ENCODE data around the gene ZNF445.
"Not testable (repeated sequence)": the region's sequence is repeated elsewhere in the genome, so short reads cannot be mapped to it uniquely, and the experiment has no call there.

The ZNF445 gene

DNA sequence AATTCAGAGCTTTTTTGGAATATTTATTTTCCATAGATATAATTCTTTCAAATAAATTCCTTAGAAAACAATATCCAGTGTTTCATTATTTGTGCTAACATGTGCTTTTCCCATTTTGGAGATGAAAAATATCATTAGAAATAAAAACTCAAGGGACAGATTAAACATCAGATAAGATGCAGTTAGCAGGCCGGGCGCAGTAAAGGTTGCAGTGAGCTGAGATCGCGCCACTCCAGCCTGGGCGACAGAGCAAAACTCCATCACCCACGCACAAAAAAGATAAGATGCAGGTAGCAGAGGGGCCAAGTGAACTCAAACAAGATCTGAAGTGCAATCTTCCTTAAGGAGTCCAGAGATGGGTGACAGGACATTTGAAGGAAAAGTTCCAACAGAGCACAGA lies 48.0 kb downstream of the ZNF445 start:
- no peak for DNase-seq

DNA sequence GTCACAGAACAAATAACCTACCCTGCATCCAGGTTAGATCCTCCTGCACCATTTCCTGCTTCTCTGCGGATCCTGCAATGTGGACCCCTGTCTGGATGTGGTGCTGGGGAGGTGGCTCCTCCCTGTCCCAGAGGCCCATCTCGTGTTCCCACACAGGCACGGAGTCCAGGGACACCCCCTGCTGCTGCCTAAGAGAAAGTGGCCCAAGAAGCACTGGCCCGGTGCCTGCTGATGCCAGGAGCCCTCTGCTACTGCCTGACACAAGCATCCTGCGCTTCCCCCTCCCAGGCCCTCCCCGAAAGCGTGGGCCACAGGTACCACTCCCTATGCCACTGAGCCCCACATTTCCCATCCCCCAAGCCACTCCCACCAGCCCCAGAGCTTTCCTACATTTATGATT lies 48.6 kb downstream of the ZNF445 start:
- no peak for DNase-seq

DNA sequence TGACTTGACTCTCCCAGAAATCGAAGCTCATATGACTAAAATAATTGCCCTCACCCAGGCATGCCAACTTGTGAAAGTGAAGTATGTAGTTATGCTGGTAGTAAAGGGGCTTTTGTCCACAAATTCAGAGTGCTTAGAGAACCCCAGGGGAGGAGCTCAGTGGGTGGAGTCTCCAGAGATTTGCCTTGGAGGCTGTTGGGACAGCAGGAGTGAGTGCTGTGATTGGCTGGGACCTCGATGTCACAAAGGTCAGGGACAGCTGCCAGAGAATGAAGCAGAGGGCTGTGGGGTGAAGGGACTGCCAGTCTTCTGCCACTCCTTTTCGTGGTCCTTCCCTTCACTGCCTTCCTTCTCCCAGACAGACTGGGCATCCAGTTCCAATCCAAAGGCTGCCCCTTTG lies 49.8 kb downstream of the ZNF445 start:
- no peak for DNase-seq

DNA sequence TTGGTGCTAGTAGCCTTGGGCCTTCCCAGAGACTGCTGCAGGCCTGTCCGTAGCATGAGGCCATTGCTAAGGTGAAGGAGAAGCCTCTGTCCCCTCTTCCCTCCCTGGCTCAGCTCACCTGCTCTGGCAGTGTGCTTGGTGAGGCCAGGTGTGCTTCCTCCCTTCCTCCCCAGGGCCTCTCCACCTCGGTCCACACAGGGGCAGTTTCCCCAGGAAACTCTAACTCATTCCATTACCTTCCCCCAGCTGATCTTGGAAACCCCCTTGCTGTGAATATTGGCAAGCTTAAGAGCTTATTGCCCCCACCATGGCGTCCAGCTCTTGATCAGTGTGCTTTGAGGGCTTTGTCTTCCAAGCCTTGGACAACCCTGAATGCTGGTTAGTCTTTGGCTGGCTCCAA lies 52.7 kb downstream of the ZNF445 start:
- DNase-seq: no peak

DNA sequence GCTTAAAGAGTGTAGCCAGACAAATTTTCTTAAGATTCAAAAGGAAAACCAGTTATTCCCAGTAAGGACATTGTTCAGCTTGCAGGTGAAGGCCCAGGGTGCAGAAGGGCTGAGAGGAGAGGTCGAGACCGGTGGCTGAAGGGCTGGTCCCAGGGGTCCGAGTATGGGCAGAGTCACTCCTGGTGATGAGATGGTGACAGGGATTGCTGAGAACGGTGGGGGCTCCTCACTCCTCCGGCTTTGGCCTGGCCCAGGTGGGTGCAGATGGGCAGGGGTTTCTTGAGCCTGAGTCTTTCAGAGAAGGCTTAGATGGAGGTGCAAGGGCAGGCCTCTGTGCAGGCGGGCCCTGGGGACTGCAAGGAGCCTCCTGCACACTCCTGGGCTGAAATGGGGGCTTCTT lies 56.2 kb downstream of the ZNF445 start:
- no peak for DNase-seq

DNA sequence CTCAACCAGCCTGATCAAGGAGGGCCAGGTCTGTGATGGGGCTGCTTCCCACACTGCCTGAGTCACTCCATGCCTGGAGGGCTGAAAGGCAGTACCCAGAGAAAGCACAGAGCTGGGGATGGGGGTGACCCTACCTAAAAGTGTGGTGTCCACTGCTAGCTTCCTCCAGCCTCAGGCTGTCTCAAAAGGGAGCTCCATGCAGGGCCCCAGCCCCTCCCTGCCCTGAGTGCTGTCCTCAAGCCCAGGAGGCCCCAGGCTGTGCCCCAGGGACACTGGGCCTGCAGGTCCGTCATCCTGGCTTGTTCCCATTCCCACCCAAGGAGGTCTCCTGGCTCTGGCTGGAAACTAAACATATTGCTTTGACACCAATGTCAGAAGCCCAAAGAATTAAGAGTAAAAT lies 56.8 kb downstream of the ZNF445 start:
- DNase-seq: no peak

DNA sequence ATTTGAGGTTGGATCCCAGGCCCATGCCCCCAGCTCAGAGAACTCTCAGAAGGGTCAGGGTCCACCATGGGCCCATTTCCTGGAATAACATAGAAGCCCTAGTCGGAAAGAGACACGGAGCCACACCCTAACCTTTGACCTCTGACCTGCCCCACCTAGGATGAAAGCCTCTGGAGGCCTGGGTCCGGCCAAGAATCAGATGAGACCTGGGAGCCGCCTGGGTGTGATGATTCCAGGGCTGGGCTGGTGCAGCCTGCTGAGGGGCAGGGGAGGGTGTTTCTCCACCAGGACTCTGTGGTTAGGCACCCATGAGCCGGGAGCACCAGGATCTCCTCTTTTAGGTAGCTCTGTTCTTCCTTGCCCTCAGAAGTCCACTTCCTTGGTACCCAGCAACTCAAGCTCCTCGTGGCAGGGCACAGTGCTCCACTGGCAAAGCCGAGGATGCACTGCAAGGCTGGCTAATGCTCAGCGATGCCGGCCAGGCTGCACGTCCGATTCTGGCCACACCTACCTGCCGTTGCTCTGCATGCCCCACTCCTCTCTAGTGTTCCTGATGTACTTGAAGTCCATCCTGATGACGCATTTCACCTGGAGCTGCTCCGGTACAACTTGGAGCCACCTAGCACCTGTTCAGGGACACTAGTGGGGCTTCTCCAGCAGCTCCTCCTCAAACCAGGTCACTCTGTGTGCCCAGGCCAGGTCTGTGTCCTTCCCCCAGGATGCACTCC lies 57.4 kb downstream of the ZNF445 start:
- no peak for DNase-seq

DNA sequence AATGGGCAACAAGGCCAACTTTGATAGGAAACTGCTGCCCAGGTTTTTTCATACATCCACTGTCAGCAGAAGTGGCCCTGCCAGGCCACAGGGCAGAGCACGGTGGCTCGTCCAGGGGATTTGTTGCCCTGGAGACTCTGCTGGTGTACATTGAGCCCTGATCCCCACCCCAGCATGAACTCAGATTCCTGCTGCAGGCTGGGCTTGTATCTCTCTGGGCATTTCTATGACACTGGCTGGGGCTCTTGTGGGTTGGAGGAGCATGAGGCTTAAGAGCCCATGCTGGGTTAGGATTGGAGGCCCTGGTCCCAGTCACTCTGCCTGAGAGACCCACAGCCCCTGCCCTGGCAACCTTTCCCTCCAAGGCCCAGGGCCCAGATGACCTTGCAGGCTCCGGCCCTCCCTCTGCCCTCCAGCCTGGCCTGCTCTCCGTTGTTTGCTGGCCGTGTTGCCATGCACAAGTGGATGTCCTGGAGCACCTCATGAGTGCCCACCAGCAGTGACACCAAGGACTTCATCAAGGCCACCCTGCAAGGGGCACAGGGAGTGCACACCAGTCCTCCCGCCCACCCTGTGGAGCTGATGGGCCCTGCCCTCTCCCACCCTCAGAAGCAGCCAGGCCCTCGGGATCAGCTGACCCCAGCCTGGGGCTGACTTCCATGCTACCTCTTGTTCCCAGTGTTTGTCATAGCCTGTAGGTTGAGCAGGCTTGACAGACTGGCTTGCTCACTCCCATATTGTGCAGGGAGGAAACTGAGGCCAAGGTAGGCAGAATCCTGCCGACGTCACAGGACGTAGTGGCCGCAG lies 58.2 kb downstream of the ZNF445 start:
- no peak for DNase-seq

DNA sequence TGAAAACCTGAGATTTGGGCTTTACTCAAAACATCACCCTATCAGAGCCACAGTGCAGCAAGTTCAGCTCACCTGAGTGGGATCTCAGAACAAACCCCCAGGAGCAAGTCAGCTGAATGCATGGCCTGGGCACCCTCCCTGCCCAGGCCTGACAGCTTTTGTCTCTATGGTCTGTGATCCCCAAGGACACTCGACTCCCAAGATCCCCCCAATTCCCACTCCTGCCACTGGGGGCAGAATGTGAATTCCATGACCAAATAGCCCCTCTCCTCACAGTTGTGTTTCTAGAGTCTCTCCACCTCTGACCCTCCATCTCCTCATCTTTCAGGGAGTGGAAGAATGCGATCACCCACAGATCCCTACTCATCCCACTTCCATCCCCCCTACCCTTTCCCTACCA lies 58.9 kb downstream of the ZNF445 start:
- no peak for DNase-seq

DNA sequence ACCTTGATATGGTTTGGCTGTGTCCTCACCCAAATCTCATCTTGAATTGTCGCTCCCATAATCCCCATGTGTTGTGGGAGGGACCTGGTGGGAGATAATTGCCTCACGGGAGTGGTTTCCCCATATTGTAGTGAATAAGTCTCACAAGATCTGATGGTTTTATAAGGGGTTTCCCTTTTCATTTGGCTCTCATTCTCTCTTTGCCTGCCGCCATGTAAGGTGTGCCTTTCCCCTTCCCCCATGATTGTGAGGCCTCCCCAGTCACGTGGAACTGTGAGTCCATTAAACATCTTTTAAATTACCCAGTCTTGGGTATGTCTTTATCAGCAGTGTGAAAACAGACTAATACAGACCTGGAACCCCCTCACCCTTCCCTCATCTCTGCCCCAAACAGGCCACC lies 59.4 kb downstream of the ZNF445 start:
- DNase-seq: not testable (repeated sequence)

DNA sequence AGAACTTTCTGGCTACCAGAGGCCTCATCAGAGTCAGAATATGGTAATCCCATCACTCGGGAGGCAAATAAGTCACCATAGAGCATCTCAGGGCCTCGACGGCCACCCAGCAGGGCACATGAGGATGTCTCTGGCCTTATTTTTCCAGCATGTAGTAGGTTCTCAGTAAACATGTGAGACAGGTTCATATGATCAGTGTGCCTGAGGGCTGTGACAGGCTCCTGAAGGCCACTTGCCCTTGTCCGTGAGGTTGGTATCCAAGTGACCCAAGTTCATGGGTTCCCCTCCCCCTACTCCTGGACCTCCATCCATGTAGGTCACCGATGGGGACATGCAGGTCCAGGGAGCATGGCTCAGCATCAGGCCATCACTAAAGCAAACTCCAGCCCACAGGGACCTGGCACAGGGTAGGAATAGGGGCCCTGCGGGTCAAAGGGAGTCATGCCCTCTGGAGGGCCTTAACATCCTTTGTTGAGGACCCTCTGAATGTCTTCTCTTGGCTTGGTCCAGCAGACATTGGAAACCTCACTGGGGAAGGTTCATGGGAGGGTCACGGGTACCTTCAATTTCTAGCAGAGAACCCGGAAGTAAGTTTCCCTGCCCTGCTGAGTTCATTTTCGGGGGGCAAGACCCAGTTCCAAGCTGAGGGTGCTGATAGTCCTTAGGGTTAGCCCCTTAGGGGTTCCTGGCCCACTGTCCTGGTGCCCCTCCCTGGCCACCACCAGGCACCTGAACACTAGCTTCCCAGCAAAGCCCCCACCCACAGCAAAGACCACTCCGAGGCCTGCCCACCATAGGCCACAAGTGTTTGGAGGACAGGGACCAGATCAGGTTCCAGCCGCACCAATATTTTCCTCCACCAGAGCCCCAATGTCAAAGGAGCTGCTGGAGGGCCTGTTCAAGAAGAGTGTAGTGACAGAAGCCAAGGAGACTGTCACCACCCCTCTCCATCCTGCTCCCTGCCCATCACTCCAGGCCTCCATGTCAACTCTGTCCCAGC lies 61.1 kb downstream of the ZNF445 start:
- DNase-seq: no peak

DNA sequence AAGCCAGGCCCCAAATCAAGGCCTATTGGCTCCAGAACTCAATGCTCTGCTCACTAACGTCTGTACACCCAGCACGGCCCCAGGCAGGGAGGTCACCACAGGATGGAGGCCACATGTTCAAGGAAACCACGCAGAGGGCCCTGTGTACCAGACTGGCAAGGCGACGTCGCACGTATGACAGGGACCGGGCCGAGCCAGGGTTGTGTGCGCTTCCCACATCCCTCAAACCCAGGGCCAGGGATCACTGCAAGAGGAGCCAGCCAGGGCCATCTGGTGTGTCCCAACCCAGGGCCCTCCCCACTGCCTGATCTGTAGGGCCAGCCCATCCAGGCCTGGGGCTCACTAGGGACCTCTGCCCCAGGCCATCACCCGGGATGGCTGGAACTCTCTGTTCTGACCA lies 62.0 kb downstream of the ZNF445 start:
- DNase-seq: no peak

DNA sequence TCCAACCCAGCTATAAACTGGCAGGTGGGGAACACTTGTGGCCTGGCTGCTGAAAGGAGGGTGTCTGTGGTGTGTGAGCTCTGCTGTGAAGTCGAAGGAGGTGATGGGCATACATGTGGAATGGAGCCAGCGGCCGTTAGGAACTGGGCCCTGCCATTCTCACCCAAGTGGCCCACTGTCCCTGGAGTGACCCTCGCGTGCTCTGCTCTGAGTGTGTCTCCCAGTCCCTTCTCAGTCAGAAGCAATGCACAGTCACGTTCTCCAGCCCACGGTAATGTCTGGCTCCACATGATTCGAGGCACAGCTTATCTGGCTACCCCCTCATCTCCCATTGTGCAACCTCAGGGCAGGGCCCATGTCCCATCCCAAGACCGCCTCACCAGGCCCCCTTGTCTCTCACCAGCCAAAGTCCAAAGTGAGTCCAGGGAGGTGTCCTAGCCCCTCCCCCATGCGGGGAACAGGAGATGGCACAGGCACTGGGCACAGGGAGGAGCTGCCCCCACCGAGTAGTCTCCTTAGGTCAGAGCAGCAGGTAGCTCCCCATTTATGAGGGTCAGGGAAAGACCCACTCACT lies 62.9 kb downstream of the ZNF445 start:
- no peak for DNase-seq

DNA sequence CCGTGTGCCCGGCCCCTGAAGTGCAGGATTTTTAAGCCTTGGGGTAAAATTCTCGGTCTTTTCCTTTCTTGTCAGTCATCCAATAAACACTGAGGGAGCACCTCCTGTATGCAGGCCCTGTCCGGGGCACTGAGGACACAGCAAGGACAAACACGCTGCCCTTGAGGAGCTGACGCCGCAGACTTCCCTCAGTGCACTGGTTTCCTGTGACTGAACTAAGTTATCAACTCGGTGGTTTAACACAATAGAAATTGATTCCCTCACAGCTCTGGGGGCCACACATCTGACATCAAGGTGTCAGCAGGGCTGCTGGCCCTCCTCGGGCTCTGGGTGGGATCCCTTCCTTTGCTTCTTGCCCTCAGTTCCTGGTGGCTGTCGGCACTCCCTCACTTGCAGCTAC lies 65.1 kb downstream of the ZNF445 start:
- no peak for DNase-seq

DNA sequence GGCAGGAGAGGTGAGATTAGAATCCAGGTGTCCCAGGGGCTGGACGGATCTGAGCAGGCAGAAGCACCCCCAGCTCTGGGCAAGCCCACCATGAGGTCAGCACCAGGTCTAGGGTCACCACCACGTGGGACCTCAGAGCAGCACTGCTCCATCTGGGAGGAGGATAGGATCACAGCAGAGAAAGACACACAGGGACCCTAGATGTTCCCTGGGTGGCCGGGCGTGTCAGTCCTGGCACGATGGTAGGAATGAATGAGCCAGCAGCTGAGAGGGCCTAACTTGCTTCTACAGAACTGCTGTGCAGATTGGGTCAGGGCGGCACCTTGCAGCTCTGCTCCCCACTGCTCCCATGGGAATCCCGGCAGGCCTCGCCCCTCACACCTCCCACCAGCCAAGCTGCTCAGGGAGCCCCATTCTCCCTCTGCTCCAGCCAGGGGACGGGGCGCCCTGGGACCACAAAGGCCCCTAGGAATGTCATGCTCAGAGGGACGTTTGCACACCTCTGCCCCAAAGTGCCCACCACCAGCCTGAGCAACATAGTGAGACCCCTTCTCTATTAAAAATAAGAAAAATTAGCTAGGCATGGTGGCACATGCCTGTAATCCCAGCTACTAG lies 66.3 kb downstream of the ZNF445 start:
- DNase-seq: no peak

DNA sequence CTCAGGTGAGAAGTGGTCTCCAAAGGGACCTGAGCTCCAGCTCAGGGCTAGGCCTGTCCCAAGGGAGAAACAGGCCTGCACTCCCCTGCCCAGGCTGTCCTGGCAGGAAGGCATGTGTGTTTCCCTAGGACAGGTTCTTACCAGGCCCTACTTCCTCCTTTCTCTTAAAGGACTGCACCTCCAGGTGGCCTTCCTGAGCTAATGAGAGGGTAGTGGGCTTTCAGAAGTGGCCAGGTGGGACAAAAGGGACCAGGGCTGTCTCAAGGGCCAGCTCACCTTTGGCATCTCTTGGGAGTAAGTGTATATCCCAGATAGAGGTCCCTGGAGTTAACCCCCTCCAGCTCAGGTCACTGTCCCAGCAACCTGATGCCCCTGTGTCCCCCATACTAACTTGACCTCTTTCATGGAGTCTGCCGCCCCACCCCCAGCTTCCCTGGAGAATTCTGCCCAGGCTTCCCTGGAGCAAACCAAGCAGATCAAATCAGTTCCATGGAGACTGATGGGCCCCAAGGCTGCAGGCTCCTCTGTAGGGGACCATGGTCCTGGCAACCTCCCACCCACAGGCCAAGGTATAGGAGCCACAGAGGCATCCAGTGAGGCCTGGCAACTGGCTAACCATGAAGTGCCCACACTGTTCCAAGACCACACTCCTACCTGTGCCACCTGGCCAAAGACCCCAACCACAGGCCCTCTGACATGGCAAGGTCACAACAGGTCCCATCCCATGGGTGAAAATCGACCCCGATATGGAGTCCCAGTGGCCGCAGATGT lies 67.6 kb downstream of the ZNF445 start:
- no peak for DNase-seq

DNA sequence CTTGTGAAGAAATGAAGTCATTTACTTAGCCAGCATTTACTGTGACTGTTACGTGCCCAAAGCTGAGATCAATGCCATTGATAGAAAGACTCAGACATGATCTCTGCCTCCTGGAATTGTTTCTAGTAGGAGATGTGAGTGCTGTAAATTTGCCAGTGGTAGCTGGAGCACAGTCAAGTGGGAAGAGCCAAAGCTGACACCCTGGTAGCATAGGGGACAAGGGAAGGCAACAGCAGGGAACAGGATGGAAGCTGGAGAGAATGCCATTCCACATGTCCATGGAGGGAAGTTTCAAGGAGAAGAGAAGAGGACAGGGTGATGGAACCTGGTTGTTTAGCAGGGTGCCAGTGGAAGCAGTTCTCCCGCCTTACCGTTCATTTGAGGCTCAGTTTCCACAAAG lies 74.9 kb downstream of the ZNF445 start:
- no peak for DNase-seq

DNA sequence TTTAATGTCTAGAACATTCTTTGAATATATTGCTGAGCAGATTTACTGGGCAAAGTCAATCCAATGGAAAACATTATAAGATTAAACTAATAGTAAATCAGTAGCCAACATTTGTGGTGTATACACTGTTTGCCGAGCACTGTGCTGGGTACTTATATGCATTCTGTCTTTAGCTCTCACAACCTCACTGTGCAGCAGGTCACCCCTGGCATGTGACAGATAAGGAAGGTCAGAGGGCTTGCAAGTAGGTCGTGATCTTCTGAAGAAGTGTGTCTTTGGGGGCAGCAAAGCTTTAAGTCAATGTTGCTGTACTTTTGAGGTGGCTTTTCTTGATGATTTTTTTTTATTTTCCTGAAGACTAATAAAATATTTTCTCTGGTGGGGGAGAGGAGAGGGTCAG lies 76.7 kb downstream of the ZNF445 start:
- no peak for DNase-seq

DNA sequence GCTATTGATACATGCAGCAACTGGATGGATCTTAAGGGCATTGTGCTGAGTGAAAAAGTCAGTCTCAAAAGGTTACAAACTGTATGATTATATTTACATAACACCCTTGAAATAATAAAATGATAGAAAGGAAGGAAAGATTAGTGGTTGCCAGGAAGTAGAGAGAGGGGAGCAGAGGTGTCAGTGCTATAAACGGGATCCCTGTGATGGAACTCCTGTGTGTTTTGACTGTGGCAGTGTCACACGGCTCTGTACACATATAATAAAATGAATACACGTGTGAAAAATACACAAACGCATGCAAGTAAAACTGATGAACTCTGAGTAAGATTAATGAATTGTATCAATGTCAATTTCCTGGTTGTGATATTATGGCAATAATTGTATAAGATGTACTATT lies 78.6 kb downstream of the ZNF445 start:
- no peak for DNase-seq

DNA sequence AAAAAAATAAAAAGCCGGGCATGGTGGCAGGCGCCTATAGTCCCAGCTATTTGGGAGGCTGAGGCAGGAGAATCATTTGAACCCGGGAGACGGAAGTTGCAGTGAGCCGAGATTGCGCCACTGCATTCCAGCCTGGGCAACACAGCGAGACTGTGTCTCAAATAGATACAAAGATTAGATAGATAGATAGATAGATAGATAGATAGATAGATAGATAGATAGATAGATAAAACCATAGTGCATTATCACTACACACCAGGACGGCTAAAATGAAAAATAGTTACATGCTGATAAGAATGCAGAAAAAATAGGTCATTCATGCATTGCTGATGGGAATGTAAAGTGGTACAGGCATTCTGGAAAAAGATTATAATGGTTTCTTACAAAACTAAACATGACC lies 79.2 kb downstream of the ZNF445 start:
- not testable (repeated sequence) for DNase-seq
